IPS-18c (cell line): Measurements from ENCODE around the gene NUDT22.

Experiments used
- H3K4me3 ChIP-seq: 2 replicates; pipeline ENCODE4 v1.7.0; 2013; ENCODE audit warnings: low read depth, mild to moderate bottlenecking, low read length, moderate library complexity; ENCODE audit not compliant: insufficient read depth
- H3K9me3 ChIP-seq: one replicate; pipeline ENCODE4 v1.6.1; 2013; ENCODE audit warnings: mild to moderate bottlenecking, low read length, moderate library complexity; ENCODE audit not compliant: control insufficient read depth, insufficient read depth

Gene NUDT22

GRCh38 chr11:64225608-64226506, at the start of gene NUDT22, which contains the start of gene TRPT1:
NUDT22 (plus strand) TSS chr11:64226274; CDS start chr11:64226653, 379 bp downstream.
TRPT1 (minus strand) TSS chr11:64226186; CDS start chr11:64225860, 326 bp downstream.
- peak within 1 kb of the TSS; percentile 93 for H3K4me3 ChIP-seq
- peaks cover 5% of the 10 kb centered on the region for H3K9me3 ChIP-seq

GRCh38 chr11:64176751-64177150, 49.3 kb upstream of the NUDT22 start:
- H3K4me3 ChIP-seq: no peak overlapping the region
- H3K9me3 ChIP-seq: no peaks in the 10 kb centered on the region

GRCh38 chr11:64178203-64178602, 47.9 kb upstream of the NUDT22 start:
- Histone ChIP-seq H3K9me3 (no peaks in the 10 kb centered on the region), H3K4me3 (no peak overlapping the region)

GRCh38 chr11:64178951-64179639, 47.0 kb upstream of the NUDT22 start:
- H3K9me3 ChIP-seq: no peaks in the 10 kb centered on the region
- H3K4me3 ChIP-seq: no peak overlapping the region

GRCh38 chr11:64180891-64181290, 45.2 kb upstream of the NUDT22 start:
- Histone ChIP-seq H3K4me3 (no peak overlapping the region), H3K9me3 (no peaks in the 10 kb centered on the region)

GRCh38 chr11:64181506-64182411, 44.3 kb upstream of the NUDT22 start:
- Histone ChIP-seq H3K9me3 (no peaks in the 10 kb centered on the region), H3K4me3 (no peak overlapping the region; the same call in none of the 2 replicates)

GRCh38 chr11:64183890-64184289, 42.2 kb upstream of the NUDT22 start:
- Histone ChIP-seq H3K9me3 (no peaks in the 10 kb centered on the region), H3K4me3 (no peak overlapping the region)

- H3K9me3 ChIP-seq: no peaks in the 10 kb centered on the region
Measured at GRCh38 chr11:64185175-64185692, 40.8 kb upstream of the NUDT22 start.

GRCh38 chr11:64185693-64186491, 40.2 kb upstream of the NUDT22 start, which contains the start of gene STIP1:
STIP1 (plus strand) TSS chr11:64186171; CDS start chr11:64186262, 91 bp downstream.
- Histone ChIP-seq H3K4me3 (peak within 1 kb of the TSS; percentile 87), H3K9me3 (no peaks in the 10 kb centered on the region)

More at GRCh38 chr11:64185175-64185692, 40.8 kb upstream of the NUDT22 start:
- peak overlapping the region; percentile 87 for H3K4me3 ChIP-seq

GRCh38 chr11:64186492-64187165, 39.4 kb upstream of the NUDT22 start:
- Histone ChIP-seq H3K4me3 (no peak overlapping the region; the same call in 1 of the 2 replicates), H3K9me3 (no peaks in the 10 kb centered on the region)

- Histone ChIP-seq H3K9me3 (no peaks in the 10 kb centered on the region), H3K4me3 (no peak overlapping the region)
Measured at GRCh38 chr11:64192434-64192833, 33.6 kb upstream of the NUDT22 start.

- Histone ChIP-seq H3K4me3 (no peak overlapping the region), H3K9me3 (no peaks in the 10 kb centered on the region)
Measured at GRCh38 chr11:64196626-64197025, 29.4 kb upstream of the NUDT22 start.

GRCh38 chr11:64198511-64198910, 27.6 kb upstream of the NUDT22 start:
- H3K9me3 ChIP-seq: no peaks in the 10 kb centered on the region
- H3K4me3 ChIP-seq: no peak overlapping the region

GRCh38 chr11:64201543-64201942, 24.5 kb upstream of the NUDT22 start:
- Histone ChIP-seq H3K4me3 (no peak overlapping the region), H3K9me3 (no peaks in the 10 kb centered on the region)

GRCh38 chr11:64202992-64203391, 23.1 kb upstream of the NUDT22 start:
- Histone ChIP-seq H3K9me3 (no peaks in the 10 kb centered on the region), H3K4me3 (no peak overlapping the region)
